NCI-H460 (cell line): ENCODE results near the gene AQP6. TPM values are rescaled to one million over a fixed set of nuclear protein-coding genes. Genes with fewer than 3 reads are reported as not detected.

Experiments used
- DNase-seq: peaks from one replicate; pipeline ENCODE4 v3.0.0-alpha.2; 2016; ENCODE audit warnings: low read depth; ENCODE audit errors: extremely low read depth
- total RNA-seq: library from RNA; depleted of rRNA; stranded (reverse); fragments of >200 nt; shearing (Covaris generic); gene quantifications from 2 replicates; pipeline ENCODE4 v1.2.3, GENCODE V29; 2014

The AQP6 gene
- total RNA-seq, 1 experiment from 2014 or later, result 0.32 TPM

DNA sequence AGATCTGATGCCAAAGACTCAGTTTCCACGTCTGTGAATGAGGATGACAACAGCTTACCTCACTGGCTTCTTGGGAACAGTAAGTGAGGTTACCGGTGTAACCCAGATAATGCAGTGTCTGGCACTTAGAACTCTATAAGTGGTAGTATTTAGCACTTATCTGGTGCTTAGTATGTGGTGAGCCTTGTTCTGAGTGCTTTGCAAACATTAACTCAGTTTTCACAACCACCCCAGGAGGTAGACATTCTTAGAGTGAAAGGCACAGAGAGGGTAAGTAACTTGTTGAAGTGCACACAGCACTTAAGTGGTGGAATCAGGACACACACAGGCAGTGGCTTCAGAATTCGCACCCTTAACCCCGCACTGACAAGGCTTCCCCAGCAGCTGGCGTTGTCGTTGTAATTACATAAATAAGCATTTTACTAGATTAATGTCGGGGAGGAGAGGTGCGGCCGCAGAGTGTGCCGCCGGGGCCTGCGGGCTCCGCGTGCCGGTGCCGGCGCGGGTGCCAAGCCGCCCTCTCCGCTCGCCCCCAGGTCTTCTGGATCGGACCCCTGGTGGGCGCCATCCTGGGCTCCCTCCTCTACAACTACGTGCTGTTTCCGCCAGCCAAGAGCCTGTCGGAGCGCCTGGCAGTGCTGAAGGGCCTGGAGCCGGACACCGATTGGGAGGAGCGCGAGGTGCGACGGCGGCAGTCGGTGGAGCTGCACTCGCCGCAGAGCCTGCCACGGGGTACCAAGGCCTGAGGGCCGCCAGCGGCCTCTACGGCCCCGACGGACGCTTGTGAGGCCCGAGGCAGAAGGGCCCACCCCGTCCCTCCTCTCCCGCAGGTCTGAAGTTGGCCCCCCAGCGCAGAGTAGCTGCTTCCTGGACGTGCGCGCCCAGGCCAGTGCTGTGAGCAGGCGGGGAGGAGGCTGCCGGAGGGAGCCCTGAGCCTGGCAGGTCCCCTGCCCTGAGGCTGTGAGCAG lies 17.6 kb upstream of the AQP6 start:
- no peak for DNase-seq

GRCh38 chr12:49955899-49956662 lies 16.7 kb upstream of the AQP6 start:
- DNase-seq, result no peak

DNA sequence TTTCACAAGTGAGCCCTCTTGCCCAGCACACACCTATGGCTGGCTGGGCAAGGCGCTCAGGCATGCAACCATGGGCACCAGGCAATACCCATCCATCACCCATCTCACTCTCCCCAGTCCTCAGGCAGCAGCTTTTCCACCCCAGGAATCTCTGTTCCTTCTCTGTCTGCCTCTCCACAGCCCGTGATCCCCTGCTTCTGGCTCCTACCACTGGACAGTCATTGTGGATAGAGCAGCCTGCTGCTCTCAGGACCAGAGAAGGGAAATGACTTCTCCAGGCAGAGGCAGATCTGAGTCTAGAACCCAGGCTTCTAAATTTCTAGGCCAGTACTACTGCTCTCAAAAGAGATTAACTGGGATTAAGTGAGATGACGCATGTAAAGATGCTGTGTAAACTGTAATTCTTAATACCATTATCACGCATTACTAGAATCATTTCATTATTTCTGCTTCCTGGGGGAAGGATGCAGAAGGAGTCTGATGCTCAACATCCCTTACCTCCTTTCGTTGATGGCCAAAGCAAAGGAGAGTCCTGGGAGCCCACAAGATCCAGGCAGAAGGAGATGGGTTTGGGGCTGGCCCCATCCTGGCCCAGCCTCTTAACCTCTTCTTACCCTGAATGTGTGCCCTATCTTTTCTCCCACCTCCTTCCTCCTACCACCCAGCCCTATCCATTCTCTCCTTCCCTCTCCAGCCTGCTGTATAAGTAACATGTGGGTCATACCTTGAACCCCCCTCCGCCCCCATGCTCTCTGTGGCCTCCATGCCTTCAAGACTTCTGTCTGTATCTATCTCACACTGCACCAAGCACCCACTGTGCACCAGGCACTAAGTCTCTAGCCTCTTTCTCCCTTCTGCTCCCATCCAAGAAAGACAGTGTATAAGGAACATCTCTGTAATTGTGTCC lies 15.8 kb upstream of the AQP6 start:
- DNase-seq, result no peak

GRCh38 chr12:49957570-49957967 lies 15.2 kb upstream of the AQP6 start:
- DNase-seq, result no peak

DNA sequence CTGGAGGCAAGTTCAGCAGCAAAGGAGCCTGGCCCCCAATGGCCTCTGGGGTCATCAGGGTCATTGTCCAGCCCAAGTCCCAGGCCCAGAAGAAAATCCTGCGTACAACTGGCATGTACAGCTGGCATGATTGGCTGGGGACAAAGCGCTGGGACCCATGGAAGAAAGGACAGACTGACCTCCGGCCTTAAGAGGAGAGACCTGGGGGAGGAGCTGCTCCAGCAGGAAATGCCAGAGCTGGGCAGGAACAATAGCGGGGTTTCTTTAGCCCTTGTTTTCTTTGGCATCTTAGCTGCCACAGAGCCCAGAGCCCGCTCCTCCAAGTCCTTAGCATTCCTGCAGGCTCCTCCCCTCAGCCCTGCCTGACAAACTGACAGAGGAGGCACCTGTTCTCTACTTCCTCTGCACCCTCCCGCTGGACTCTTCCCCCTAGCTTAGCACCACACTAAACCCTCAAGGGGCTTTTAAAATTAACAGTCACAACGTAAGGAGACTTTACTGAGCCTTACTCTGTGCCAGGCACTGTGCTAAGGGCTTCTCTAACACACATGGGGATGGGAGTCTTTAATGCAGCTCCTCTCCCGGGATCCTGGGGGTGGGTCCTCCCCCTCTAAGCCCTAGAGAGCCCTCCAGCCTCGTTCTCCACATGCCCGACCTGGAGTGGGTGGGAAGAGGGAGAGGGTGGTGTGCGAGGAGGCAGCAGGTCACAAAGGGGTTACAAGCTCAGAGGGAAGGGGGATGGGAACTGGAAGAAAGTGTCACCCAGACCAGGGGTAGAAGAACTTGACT lies 12.9 kb upstream of the AQP6 start:
- peak; percentile 73 for DNase-seq

GRCh38 chr12:49960474-49961110 lies 12.2 kb upstream of the AQP6 start:
- no peak for DNase-seq

- DNase-seq, result no peak
Measured at GRCh38 chr12:49961111-49961922, 11.4 kb upstream of the AQP6 start, which contains the start of gene AQP5. TSS of gene AQP5 (plus strand) at chr12:49961872. CDS start at chr12:49962018, 146 bp downstream.

GRCh38 chr12:49961993-49962764 lies 10.6 kb upstream of the AQP6 start:
- DNase-seq, result no peak

DNA sequence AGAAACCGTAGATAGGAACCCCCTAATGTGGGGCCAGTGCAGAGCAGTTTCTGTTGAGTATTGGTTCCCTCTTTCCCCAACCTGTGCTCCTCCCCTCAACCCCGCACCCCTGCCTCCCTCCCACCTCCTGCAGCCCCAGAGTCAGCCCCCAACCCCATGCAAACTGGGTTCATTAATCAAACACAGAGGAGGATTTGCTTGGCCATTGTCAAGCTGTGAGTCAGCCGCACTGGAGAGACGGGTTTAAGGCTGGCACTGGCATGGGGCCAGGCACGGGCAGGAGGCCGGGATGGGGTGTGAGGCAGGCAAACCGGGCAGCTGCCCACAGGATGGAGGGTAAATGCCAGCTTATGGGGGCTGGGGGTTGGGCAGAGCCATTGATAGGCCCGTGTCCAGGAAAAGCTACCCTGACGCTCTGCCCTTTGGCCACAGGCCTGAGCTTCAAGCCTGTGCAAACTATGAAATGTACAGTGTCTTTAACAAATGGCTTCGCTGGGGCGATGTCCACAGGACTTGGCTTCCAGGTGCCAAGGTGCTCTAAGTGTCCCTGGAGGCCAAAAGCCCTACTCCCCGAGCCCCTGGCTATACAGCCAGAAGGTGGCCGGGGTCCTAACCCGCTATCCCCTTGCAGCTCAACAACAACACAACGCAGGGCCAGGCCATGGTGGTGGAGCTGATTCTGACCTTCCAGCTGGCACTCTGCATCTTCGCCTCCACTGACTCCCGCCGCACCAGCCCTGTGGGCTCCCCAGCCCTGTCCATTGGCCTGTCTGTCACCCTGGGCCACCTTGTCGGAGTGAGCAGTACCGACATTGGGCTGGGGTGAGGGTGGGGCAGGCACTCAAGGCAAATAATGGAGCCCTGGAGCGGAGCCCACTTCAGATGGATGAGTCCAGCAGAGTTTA lies 9.6 kb upstream of the AQP6 start:
- DNase-seq, result peak; percentile 36

GRCh38 chr12:49963976-49964815 lies 8.6 kb upstream of the AQP6 start:
- DNase-seq, result no peak

DNA sequence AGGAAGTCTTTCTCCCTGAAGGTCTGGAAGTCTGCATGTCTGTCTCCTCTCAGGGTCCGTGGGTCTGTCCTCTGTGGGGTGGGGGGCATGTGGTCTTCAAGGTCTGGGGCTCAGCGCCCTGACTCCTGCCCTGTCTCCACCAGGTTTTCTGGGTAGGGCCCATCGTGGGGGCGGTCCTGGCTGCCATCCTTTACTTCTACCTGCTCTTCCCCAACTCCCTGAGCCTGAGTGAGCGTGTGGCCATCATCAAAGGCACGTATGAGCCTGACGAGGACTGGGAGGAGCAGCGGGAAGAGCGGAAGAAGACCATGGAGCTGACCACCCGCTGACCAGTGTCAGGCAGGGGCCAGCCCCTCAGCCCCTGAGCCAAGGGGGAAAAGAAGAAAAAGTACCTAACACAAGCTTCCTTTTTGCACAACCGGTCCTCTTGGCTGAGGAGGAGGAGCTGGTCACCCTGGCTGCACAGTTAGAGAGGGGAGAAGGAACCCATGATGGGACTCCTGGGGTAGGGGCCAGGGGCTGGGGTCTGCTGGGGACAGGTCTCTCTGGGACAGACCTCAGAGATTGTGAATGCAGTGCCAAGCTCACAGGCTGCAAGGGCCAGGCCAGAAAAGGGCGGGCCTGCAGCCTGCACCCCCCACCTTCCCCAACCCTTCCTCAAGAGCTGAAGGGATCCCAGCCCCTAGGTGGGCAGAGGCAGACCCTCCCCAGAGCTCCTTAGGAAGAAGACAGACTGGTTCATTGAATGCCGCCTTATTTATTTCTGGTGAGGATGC lies 7.7 kb upstream of the AQP6 start:
- no peak for DNase-seq

DNA sequence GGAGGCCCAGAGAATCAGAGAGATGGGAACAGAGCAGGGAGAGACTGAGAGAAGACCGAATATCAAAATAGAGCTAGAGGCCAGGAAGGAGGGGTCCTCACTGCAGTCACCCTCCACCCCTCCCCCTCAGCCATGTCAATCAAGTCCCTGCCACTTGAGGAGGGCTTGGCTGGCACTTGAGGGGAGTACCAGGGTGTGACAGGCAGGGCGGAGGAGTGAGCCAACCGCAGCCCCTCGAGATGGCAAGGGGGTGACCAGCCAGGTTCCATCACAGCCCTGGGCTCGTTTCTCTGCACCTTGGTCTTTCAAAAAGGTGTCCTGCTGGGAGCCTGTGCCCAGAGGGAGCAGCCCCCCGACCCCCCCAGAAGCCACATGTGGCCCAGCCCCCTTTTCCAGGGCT lies 6.9 kb upstream of the AQP6 start:
- DNase-seq, result no peak

- no peak for DNase-seq
Measured at GRCh38 chr12:49966511-49967041, 6.2 kb upstream of the AQP6 start.

DNA sequence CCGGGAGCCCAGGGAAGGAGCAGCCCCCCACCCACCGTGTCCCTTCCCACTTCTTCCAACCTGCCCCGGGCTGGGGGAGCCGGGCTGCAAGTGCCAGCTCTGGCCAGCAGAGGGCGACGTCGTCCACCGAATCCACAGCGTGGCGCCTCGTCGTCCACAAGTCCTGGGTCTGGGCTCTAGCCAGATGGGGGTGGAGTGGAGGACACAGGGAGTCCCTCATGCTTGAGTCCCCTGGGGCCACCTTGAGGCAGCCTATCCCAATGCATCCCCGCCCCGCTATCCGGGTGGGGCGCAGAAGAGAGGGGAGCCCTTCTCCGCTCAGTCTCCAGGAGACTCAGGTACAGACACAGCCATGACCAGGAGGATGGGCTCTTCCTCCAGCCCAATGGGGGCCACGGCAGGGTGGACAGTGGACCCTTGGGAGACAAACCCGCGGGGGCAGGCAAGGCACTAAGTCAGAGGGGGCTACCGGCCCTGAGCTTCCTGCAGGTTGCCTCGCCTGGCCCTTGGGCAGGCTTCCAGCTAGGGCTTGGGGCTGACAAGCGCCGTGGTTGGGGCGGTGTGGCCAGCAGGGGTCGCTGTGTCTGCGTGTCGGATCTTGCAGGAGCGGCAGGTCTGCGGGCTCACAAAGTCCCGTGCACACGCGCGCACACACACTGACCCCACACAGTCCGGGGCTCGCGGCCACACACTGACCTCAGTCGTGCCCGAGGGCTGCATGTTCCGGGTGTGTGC lies 5.5 kb upstream of the AQP6 start:
- peak; percentile 87 for DNase-seq
